ENCODE measurements around the gene FUZ. TPM values are rescaled to one million over a fixed set of nuclear protein-coding genes. Genes with fewer than 3 reads are reported as not detected.

The FUZ gene
- total and polyA plus RNA-seq, 2 donors (not counting 1 experiment from before 2014, with no cell fraction given), result 30.2 to 31.5 TPM

GRCh38 chr19:49855676-49856573 lies 42.8 kb upstream of the FUZ start:
- Mint-ChIP-seq H3K27me3 (no peaks in the 10 kb centered on the region), H3K27ac (peak overlapping the region; percentile 65), H3K4me1 (peaks cover 19% of the 10 kb centered on the region), H3K4me3 (no peak overlapping the region), H3K9me3 (ENCODE audit: insufficient read depth) (no peaks in the 10 kb centered on the region)
- no peaks in the 10 kb centered on the region for H3K27me3 ChIP-seq (replicated peaks in 1 of 4; ENCODE audit: control extremely low read depth in 1 of 4, control insufficient read depth in 3 of 4, insufficient read depth in 4 of 4, low read length in 3 of 4)
- no peak overlapping the region for H2AFZ ChIP-seq (ENCODE audit: insufficient read depth, low read depth, low read length, poor library complexity, severe bottlenecking)
- CTCF ChIA-PET, result no interaction called here
- POLR2A ChIA-PET, result interaction anchor here (0.6 kb wide), 1 partner anchor 46 kb away, joined by 5 read pairs; no protein-coding TSS in a partner anchor
- no peak overlapping the region for H3K4me2 ChIP-seq (replicated peaks; ENCODE audit: low read depth, low read length, poor library complexity, severe bottlenecking)
- peaks cover 25% of the 10 kb centered on the region for H3K79me2 ChIP-seq (ENCODE audit: control insufficient read depth, insufficient read depth, low read length)
- ATAC-seq (ENCODE audit: low read depth), result no peak
- DNase-seq, result peak; percentile 28
- H3K9me3 ChIP-seq (ENCODE audit: control extremely low read depth in 1 of 3, control insufficient read depth in 2 of 3, insufficient read depth in 1 of 3, low read length in 2 of 3), result no peaks in the 10 kb centered on the region
- WGBS (ENCODE audit: insufficient coverage), result 94% methylated on average over 17 of the region's 21 CpGs
- no peak overlapping the region for H3K9ac ChIP-seq (ENCODE audit: low read length)
- H3K4me3 ChIP-seq (ENCODE audit: control extremely low read depth in 1 of 5, extremely low read depth in 1 of 5, insufficient read depth in 1 of 5, low read depth in 2 of 5, low read length in 4 of 5), result no peak overlapping the region
- intact Hi-C loops (cut with micrococcal nuclease), result no loop called here
- H3K4me1 ChIP-seq (ENCODE audit: control insufficient read depth in 2 of 2, insufficient read depth in 2 of 2, low read length in 2 of 2), result peaks cover 17 to 24% of the 10 kb centered on the region in 2 donors
- peaks cover 0 to 48% of the 10 kb centered on the region in 2 experiments for H3K36me3 ChIP-seq (replicated peaks in 1 of 2; ENCODE audit: control extremely low read depth in 1 of 2, control insufficient read depth in 1 of 2, extremely low read depth in 1 of 2, insufficient read depth in 2 of 2, low read length in 1 of 2)
- H3K27ac ChIP-seq (ENCODE audit: low read length in 2 of 2), result peak overlapping the region in 1 of 2 donors; percentile 3
- H4K20me1 ChIP-seq (ENCODE audit: control insufficient read depth, insufficient read depth, low read length, poor library complexity, severe bottlenecking), result peaks cover 89% of the 10 kb centered on the region
- no peak for TF ChIP-seq EZH2 (IDR thresholded peaks at IDR 0.05; ENCODE audit: borderline replicate concordance, insufficient read depth, low read depth, low read length, poor library complexity, severe bottlenecking)
- no peak for TF ChIP-seq CTCF (IDR thresholded peaks at IDR 0.05)

GRCh38 chr19:49855277-49855675 lies 42.2 kb upstream of the FUZ start:
- no peak overlapping the region for H3K9ac ChIP-seq (ENCODE audit: low read length)
- H3K36me3 ChIP-seq (replicated peaks in 1 of 2; ENCODE audit: control extremely low read depth in 1 of 2, control insufficient read depth in 1 of 2, extremely low read depth in 1 of 2, insufficient read depth in 2 of 2, low read length in 1 of 2), result peaks cover 0 to 43% of the 10 kb centered on the region in 2 experiments
- Mint-ChIP-seq H3K27ac (peak overlapping the region; percentile 65), H3K9me3 (ENCODE audit: insufficient read depth) (no peaks in the 10 kb centered on the region), H3K4me1 (peaks cover 20% of the 10 kb centered on the region), H3K4me3 (no peak overlapping the region), H3K27me3 (no peaks in the 10 kb centered on the region)
- 95% methylated on average over 12 of the region's 12 CpGs for WGBS (ENCODE audit: insufficient coverage)
- no peaks in the 10 kb centered on the region for H3K9me3 ChIP-seq (ENCODE audit: control extremely low read depth in 1 of 3, control insufficient read depth in 2 of 3, insufficient read depth in 1 of 3, low read length in 2 of 3)
- DNase-seq, result peak; percentile 44
- H3K27ac ChIP-seq (ENCODE audit: low read length in 2 of 2), result peak overlapping the region in 1 of 2 donors; percentile 3
- intact Hi-C loops (cut with micrococcal nuclease), result no loop called here
- peaks cover 82% of the 10 kb centered on the region for H4K20me1 ChIP-seq (ENCODE audit: control insufficient read depth, insufficient read depth, low read length, poor library complexity, severe bottlenecking)
- H3K4me1 ChIP-seq (ENCODE audit: control insufficient read depth in 2 of 2, insufficient read depth in 2 of 2, low read length in 2 of 2), result peaks cover 17 to 25% of the 10 kb centered on the region in 2 donors
- TF ChIP-seq EZH2 (IDR thresholded peaks at IDR 0.05; ENCODE audit: borderline replicate concordance, insufficient read depth, low read depth, low read length, poor library complexity, severe bottlenecking), result no peak
- no peak for TF ChIP-seq CTCF (IDR thresholded peaks at IDR 0.05)
- no peaks in the 10 kb centered on the region for H3K27me3 ChIP-seq (replicated peaks in 1 of 4; ENCODE audit: control extremely low read depth in 1 of 4, control insufficient read depth in 3 of 4, insufficient read depth in 4 of 4, low read length in 3 of 4)
- ChIA-PET POLR2A (interaction anchor here (0.6 kb wide), 1 partner anchor 160 kb away, joined by 3 read pairs; no protein-coding TSS in a partner anchor), CTCF (no interaction called here)
- no peak for ATAC-seq (ENCODE audit: low read depth)
- peaks cover 26% of the 10 kb centered on the region for H3K79me2 ChIP-seq (ENCODE audit: control insufficient read depth, insufficient read depth, low read length)
- H3K4me2 ChIP-seq (replicated peaks; ENCODE audit: low read depth, low read length, poor library complexity, severe bottlenecking), result no peak overlapping the region
- H2AFZ ChIP-seq (ENCODE audit: insufficient read depth, low read depth, low read length, poor library complexity, severe bottlenecking), result no peak overlapping the region
- H3K4me3 ChIP-seq (ENCODE audit: control extremely low read depth in 1 of 5, extremely low read depth in 1 of 5, insufficient read depth in 1 of 5, low read depth in 2 of 5, low read length in 4 of 5), result no peak overlapping the region
